Measurements from ENCODE around the gene STXBP1. TPM values are rescaled to one million over a fixed set of nuclear protein-coding genes. Genes with fewer than 3 reads are reported as not detected.

The STXBP1 gene
- polyA plus RNA-seq, 2 of the 4 experiments (the other 2 are of a cell fraction) = 13.3 to 22.6 TPM

DNA sequence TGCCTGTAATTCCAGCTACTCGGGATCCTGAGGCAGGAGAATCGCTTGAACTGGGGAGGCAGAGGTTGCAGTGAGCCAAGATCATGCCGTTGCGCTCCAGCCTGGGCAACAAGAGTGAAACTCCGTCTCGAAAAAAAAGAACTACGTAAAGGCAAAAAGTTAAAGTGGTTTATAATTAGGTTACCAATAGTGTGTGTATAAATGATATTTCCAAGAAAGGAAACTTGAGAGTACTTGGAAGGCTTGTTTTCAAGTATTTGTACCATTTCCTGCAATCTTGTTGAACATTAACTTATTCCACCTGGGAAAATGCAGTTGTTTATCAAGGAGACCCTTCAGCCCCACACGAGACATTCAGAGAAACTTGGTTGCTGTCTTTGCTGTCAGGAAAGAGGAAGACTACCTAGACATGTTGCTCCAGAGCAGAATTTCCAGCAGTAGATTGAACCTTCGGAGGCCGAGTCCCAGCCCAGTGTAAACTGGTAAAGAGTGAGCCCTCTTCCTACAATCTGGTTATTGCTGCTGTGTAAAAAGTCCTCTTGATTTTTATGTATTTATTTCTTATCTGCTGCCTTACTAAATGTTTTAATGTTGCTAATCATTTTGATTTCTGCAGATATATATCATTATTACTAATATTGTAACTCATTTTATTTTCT, 30.1 kb downstream of the STXBP1 start:
- ATAC-seq = no peak
- Histone ChIP-seq H3K4me2 (peak overlapping the region; percentile 9; the same call in 2 of the 3 replicates), H3K27ac (0 out of 6 replicates have a peak overlapping the region, but pooled peaks of 1 of the 2 experiments have one; percentile 27), H3K4me3 (no peak overlapping the region), H3K4me1 (peaks cover 14% of the 10 kb centered on the region; the same call in 2 of the 3 replicates), H3K9me3 (no peaks in the 10 kb centered on the region)
- ChIA-PET CTCF (interaction anchor here (0.7 to 4.9 kb wide), 3 partner anchors 35 to 93 kb away, joined by 3 to 13 read pairs (median 3); partner anchors contain the start of gene TOR2A), POLR2A (no interaction called here)
- FAIRE-seq = no peak
- no peak for DNase-seq (ENCODE audit: low read depth in 1 of 2, low spot score in 1 of 2)
- WGBS (ENCODE audit: missing lambda C conversion rate) = 69% methylated on average over 10 of the region's 10 CpGs
- TF ChIP-seq GATA3 (IDR thresholded peaks at IDR 0.05; ENCODE audit: borderline replicate concordance) (no peak), POLR2A (IDR thresholded peaks at IDR 0.05; ENCODE audit: low read length) (no peak), NR3C1 (IDR thresholded peaks at IDR 0.05) (no peak), FOXS1 (CRISPR knock-in tag; IDR thresholded peaks at IDR 0.05) (no peak), KDM5A (IDR thresholded peaks at IDR 0.05) (no peak), RARB (CRISPR knock-in tag; IDR thresholded peaks at IDR 0.05) (no peak), FOSL2 (IDR thresholded peaks at IDR 0.05) (no peak), FOSL2 (CRISPR knock-in tag; IDR thresholded peaks at IDR 0.05) (no peak), EHF (CRISPR knock-in tag; IDR thresholded peaks at IDR 0.05) (no peak)
- TF ChIP-seq, protein P1, sequence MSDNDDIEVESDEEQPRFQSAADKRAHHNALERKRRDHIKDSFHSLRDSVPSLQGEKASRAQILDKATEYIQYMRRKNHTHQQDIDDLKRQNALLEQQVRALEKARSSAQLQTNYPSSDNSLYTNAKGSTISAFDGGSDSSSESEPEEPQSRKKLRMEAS (IDR thresholded peaks at IDR 0.05) = no peak
- TF ChIP-seq, protein P2, sequence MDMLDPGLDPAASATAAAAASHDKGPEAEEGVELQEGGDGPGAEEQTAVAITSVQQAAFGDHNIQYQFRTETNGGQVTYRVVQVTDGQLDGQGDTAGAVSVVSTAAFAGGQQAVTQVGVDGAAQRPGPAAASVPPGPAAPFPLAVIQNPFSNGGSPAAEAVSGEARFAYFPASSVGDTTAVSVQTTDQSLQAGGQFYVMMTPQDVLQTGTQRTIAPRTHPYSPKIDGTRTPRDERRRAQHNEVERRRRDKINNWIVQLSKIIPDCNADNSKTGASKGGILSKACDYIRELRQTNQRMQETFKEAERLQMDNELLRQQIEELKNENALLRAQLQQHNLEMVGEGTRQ (IDR thresholded peaks at IDR 0.05) = no peak
- TF ChIP-seq, protein P3, sequence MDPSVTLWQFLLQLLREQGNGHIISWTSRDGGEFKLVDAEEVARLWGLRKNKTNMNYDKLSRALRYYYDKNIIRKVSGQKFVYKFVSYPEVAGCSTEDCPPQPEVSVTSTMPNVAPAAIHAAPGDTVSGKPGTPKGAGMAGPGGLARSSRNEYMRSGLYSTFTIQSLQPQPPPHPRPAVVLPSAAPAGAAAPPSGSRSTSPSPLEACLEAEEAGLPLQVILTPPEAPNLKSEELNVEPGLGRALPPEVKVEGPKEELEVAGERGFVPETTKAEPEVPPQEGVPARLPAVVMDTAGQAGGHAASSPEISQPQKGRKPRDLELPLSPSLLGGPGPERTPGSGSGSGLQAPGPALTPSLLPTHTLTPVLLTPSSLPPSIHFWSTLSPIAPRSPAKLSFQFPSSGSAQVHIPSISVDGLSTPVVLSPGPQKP (IDR thresholded peaks at IDR 0.05; ENCODE audit: low read depth, low read length) = no peak
- TF ChIP-seq, protein P4, sequence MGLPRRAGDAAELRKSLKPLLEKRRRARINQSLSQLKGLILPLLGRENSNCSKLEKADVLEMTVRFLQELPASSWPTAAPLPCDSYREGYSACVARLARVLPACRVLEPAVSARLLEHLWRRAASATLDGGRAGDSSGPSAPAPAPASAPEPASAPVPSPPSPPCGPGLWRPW (IDR thresholded peaks at IDR 0.05) = no peak
- TF ChIP-seq, protein P5, sequence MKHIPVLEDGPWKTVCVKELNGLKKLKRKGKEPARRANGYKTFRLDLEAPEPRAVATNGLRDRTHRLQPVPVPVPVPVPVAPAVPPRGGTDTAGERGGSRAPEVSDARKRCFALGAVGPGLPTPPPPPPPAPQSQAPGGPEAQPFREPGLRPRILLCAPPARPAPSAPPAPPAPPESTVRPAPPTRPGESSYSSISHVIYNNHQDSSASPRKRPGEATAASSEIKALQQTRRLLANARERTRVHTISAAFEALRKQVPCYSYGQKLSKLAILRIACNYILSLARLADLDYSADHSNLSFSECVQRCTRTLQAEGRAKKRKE (CRISPR knock-in tag; IDR thresholded peaks at IDR 0.05; ENCODE audit: low read depth) = no peak
- TF ChIP-seq, protein P6, sequence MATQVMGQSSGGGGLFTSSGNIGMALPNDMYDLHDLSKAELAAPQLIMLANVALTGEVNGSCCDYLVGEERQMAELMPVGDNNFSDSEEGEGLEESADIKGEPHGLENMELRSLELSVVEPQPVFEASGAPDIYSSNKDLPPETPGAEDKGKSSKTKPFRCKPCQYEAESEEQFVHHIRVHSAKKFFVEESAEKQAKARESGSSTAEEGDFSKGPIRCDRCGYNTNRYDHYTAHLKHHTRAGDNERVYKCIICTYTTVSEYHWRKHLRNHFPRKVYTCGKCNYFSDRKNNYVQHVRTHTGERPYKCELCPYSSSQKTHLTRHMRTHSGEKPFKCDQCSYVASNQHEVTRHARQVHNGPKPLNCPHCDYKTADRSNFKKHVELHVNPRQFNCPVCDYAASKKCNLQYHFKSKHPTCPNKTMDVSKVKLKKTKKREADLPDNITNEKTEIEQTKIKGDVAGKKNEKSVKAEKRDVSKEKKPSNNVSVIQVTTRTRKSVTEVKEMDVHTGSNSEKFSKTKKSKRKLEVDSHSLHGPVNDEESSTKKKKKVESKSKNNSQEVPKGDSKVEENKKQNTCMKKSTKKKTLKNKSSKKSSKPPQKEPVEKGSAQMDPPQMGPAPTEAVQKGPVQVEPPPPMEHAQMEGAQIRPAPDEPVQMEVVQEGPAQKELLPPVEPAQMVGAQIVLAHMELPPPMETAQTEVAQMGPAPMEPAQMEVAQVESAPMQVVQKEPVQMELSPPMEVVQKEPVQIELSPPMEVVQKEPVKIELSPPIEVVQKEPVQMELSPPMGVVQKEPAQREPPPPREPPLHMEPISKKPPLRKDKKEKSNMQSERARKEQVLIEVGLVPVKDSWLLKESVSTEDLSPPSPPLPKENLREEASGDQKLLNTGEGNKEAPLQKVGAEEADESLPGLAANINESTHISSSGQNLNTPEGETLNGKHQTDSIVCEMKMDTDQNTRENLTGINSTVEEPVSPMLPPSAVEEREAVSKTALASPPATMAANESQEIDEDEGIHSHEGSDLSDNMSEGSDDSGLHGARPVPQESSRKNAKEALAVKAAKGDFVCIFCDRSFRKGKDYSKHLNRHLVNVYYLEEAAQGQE (IDR thresholded peaks at IDR 0.05) = no peak
- TF ChIP-seq, protein P7, sequence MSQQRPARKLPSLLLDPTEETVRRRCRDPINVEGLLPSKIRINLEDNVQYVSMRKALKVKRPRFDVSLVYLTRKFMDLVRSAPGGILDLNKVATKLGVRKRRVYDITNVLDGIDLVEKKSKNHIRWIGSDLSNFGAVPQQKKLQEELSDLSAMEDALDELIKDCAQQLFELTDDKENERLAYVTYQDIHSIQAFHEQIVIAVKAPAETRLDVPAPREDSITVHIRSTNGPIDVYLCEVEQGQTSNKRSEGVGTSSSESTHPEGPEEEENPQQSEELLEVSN (IDR thresholded peaks at IDR 0.05; ENCODE audit: borderline replicate concordance, low read depth) = no peak

DNA sequence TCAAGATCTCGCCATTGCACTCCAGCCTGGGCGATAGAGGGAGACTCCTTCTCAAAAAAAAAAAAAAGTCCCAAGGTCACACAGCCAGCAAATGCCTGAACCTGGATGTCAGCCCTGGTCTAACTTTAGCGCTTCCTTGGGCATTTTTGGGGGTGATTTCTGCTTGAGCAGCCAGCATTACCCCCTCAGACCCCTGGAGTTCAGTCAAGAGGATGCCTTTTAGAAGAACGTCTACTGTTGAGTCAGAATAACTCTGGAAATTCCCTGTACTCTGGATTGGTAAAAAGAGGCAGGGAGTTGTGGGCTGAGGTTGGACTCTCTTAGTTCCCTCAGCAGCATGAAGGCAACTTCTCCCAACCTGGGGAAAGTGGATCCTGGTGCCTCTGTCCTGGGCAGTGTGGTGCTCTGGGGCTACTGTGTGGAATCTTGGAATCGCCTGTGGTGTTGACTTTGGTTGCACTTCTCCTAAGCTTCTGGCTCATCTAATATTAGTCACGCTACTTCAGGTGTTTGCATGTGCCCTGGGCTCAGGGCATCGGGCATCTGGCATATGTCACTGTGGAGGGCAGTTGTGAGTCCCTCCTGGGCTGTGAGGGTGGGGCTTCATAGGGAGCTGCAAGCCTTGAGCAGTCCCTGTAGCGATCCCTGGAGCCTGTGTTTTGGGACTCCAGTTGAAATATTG, 32.2 kb downstream of the STXBP1 start:
- 82% methylated on average over 8 of the region's 8 CpGs for WGBS (ENCODE audit: missing lambda C conversion rate)
- Histone ChIP-seq H3K9me3 (no peaks in the 10 kb centered on the region), H3K4me3 (no peak overlapping the region), H3K4me2 (no peak overlapping the region), H3K4me1 (peaks cover 7% of the 10 kb centered on the region; the same call in 2 of the 3 replicates), H3K27ac (no peak overlapping the region)
- DNase-seq (ENCODE audit: low read depth in 1 of 2, low spot score in 1 of 2) (no peak), ATAC-seq (peak in 1 of 2 experiments; percentile 28; a peak in 2 of 6 replicates), FAIRE-seq (no peak)
- TF ChIP-seq SREBF2 (IDR thresholded peaks at IDR 0.05) (no peak), RCOR1 (IDR thresholded peaks at IDR 0.05; ENCODE audit: low read depth, low read length) (no peak), EHMT2 (IDR thresholded peaks at IDR 0.05; ENCODE audit: low read depth) (no peak), CEBPB (IDR thresholded peaks at IDR 0.05) (no peak), GATA3 (IDR thresholded peaks at IDR 0.05; ENCODE audit: borderline replicate concordance) (no peak)
- TF ChIP-seq, protein P6 (IDR thresholded peaks at IDR 0.05) = no peak
- TF ChIP-seq, protein P8, sequence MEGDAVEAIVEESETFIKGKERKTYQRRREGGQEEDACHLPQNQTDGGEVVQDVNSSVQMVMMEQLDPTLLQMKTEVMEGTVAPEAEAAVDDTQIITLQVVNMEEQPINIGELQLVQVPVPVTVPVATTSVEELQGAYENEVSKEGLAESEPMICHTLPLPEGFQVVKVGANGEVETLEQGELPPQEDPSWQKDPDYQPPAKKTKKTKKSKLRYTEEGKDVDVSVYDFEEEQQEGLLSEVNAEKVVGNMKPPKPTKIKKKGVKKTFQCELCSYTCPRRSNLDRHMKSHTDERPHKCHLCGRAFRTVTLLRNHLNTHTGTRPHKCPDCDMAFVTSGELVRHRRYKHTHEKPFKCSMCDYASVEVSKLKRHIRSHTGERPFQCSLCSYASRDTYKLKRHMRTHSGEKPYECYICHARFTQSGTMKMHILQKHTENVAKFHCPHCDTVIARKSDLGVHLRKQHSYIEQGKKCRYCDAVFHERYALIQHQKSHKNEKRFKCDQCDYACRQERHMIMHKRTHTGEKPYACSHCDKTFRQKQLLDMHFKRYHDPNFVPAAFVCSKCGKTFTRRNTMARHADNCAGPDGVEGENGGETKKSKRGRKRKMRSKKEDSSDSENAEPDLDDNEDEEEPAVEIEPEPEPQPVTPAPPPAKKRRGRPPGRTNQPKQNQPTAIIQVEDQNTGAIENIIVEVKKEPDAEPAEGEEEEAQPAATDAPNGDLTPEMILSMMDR (IDR thresholded peaks at IDR 0.05) = no peak
- ChIA-PET CTCF (interaction anchor here (0.6 to 1.9 kb wide), 3 partner anchors 24 to 91 kb away, joined by 3 to 4 read pairs (median 3); partner anchors contain the start of gene TOR2A), POLR2A (no interaction called here)
